Endothelial cell of umbilical vein (primary cell): ENCODE data around the gene P3H1.

Experiments
- EZH2 ChIP-seq: IDR thresholded peaks from 2 replicates; pipeline ENCODE4 v1.6.1; 2012; ENCODE audit warnings: borderline replicate concordance, low read depth, mild to moderate bottlenecking, moderate library complexity, low read length, inconsistent platforms; ENCODE audit not compliant: severe bottlenecking
- FOS ChIP-seq: IDR thresholded peaks from 2 replicates; pipeline ENCODE4 v1.6.1; 2011; ENCODE audit warnings: mild to moderate bottlenecking, low read length, moderate library complexity, borderline replicate concordance; ENCODE audit not compliant: insufficient read depth
- GATA2 ChIP-seq: IDR thresholded peaks from 2 replicates; pipeline ENCODE4 v1.7.0; 2011; ENCODE audit warnings: low read depth, mild to moderate bottlenecking, moderate library complexity, mixed read lengths, low read length; ENCODE audit not compliant: insufficient read length, insufficient read depth
- JUN ChIP-seq: IDR thresholded peaks from 2 replicates; pipeline ENCODE4 v1.6.1; 2011; ENCODE audit warnings: borderline replicate concordance, low read depth; ENCODE audit not compliant: insufficient read length, insufficient read depth
- MAX ChIP-seq: IDR thresholded peaks from 2 replicates; pipeline ENCODE4 v1.6.1; 2011; ENCODE audit not compliant: insufficient read depth, insufficient read length
- MYC ChIP-seq: IDR thresholded peaks from one replicate; pipeline ENCODE4 v1.6.1; 2011; ENCODE audit warnings: mild to moderate bottlenecking, low read depth, low read length
- POLR2A ChIP-seq: IDR thresholded peaks from 2 replicates; pipeline ENCODE4 v1.6.1; 2012; ENCODE audit warnings: low read depth, mild to moderate bottlenecking, control low read depth, low read length
- POLR2AphosphoS5 ChIP-seq: IDR thresholded peaks from 2 replicates; pipeline ENCODE4 v1.6.1; 2012; ENCODE audit warnings: low read depth, mild to moderate bottlenecking, control low read depth, low read length, moderate library complexity; ENCODE audit not compliant: insufficient read depth
- TF ChIP-seq, protein P1 (sequence below), 2 donors: IDR thresholded peaks; 1 replicate in 1 of 2; 2 replicates in 1 of 2; pipeline ENCODE4 v1.5.1; 2011; ENCODE audit warnings: low read length in 2 of 2, mild to moderate bottlenecking in 2 of 2, moderate library complexity in 2 of 2, control low read depth in 1 of 2, inconsistent platforms in 1 of 2, low read depth in 1 of 2; ENCODE audit not compliant: insufficient read depth in 1 of 2; ENCODE audit errors: extremely low read depth in 1 of 2

- TF ChIP-seq, protein P1, sequence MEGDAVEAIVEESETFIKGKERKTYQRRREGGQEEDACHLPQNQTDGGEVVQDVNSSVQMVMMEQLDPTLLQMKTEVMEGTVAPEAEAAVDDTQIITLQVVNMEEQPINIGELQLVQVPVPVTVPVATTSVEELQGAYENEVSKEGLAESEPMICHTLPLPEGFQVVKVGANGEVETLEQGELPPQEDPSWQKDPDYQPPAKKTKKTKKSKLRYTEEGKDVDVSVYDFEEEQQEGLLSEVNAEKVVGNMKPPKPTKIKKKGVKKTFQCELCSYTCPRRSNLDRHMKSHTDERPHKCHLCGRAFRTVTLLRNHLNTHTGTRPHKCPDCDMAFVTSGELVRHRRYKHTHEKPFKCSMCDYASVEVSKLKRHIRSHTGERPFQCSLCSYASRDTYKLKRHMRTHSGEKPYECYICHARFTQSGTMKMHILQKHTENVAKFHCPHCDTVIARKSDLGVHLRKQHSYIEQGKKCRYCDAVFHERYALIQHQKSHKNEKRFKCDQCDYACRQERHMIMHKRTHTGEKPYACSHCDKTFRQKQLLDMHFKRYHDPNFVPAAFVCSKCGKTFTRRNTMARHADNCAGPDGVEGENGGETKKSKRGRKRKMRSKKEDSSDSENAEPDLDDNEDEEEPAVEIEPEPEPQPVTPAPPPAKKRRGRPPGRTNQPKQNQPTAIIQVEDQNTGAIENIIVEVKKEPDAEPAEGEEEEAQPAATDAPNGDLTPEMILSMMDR (IDR thresholded peaks at IDR 0.05; ENCODE audit: extremely low read depth in 1 of 2, insufficient read depth in 1 of 2, low read depth in 1 of 2, low read length in 2 of 2): no peak
- TF ChIP-seq FOS (no peak), JUN (no peak), POLR2A (no peak), POLR2AphosphoS5 (no peak), MAX (no peak), EZH2 (no peak), MYC (no peak), GATA2 (no peak)
These were observed 16.8 kb downstream of the P3H1 start for GRCh38 chr1:42750041-42750440.
